ENCODE measurements around the gene PROZ.

The PROZ gene

DNA sequence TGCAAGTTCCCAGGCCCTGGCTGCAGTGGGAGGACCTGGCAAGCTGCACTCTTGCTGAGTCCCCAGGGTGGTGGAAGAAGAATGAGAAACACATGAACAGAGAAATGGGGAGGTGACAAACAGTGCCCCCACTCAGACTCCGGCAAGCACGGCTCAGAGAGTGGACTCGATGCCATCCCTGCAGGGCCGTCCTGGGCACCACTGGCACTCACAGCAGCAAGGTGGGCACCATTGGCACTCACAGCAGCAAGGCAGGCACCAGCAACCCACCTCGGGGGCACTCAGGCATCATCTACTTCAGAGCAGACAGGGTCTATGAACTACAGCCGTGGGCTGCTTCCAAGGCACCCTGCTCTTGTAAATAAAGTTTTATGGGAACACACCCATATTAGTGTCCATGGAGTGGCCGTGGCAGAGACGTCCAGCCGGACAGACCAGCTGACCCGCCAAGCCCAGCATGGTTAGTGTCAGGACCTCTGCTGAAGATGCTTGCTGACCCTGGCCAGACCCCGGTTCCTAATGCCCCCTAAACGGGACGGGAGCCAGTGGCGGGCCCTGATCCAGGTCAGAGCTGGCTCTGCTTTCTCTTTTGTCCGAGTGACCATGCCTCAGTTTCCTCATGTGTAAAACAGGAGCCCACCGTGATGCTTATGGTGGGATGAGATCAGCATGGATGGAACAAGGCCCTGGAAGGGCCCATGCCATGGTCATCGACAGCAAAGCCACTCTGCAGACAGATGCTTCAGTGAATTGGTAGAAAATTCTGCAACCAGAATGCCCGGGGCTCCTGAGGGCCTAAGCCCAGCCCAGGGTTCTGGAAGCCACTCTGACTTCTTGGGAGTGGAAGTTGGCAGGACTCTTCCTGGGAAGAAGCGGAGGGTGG, 37.9 kb upstream of the PROZ start:
- no peak for DNase-seq

DNA sequence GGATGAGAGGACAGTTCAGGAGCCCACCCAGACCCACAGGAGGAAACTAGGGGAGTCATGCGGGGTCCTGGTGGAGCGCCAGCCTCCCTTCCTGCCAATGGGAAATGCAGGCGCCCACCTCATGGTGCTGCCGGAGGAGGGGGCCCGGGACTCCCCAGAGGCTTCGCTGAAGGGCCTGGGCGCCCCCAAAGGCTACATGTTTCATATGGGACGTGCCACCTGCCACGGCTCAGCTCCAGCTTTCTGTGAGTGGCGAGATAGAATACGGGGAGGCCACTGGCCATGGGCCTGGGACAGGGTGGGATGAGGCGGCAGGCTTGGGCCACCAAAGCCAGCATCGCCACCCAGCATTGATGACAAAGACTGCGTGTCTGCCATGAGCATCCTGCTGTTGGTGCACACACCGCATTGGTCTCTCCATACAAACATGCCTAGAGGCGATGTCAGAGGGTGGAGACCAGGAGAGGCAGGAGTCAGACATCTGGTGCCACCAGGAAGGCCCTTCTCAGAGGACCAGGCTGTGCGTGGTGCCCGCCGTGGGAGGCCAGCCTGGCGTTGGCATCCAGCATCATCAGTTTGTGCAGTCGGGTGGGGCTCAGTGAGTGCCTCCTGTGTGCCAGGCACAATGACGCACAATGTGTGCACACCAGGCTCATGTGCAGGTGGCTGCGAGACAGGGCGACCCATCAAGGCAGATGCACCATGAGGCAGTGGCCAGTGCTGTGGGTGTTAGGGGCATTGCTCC, 37.1 kb upstream of the PROZ start:
- no peak for DNase-seq

DNA sequence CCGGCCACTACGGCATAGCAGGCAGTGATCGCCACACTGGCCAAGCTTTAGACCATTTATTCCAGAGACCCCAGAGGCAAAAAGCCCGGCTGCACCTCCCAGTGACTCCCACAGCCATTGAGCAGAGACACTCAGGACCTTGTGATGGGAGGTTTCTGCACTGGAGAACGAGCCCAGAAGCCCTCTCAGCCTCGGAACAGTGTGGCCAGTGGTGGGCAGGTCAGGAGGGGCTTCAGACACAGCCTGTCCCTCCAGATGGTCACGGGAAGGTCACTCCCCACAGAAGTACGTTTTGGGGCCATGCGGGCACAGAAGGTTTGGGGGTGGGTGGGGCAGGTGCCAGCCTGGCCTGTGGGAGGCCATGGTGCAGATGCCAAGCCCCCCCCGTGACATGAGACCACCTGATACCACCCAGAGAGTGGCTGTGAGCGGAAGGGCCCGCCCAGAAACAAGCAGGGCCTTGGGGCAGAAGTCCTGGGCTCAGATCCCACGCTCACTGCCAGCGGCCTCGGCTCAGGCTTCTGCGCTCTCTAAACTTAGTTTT, 36.4 kb upstream of the PROZ start:
- DNase-seq = no peak

DNA sequence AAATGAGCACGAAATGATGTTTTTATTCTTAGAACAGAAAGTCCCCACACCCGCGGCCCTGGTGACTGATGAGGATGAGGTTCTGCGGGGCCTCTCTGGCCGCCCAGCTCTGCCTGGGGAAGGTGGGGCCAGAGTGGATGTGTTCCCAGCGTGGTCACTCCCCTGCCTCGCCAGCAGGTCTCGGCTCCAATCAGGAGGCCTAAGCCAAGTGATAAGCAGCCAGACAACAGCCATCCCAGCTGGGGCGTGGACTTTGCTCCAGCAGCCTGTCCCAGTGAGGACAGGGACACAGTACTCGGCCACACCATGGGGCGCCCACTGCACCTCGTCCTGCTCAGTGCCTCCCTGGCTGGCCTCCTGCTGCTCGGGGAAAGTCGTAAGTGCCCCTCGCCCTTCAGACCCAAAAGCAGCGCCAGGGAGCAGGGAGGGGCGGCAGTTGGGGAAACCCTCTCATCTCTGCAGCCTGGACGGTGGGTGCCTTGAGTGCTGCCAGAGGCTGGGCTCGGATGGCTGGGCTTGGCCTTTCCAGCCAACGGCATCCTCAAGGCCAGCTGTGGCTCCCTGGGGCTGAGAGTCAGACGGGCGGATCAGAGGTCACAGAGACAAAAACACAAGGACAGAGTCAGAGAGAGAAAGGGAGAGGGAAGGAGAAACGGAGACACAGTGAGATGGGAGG, 35.8 kb upstream of the PROZ start, which contains the start of gene F10:
Gene F10 (plus strand): TSS at position 250 of the 676 bp plus-strand sequence. CDS start 57 bp downstream, at position 307.
- DNase-seq = peak; percentile 63 to 86

DNA sequence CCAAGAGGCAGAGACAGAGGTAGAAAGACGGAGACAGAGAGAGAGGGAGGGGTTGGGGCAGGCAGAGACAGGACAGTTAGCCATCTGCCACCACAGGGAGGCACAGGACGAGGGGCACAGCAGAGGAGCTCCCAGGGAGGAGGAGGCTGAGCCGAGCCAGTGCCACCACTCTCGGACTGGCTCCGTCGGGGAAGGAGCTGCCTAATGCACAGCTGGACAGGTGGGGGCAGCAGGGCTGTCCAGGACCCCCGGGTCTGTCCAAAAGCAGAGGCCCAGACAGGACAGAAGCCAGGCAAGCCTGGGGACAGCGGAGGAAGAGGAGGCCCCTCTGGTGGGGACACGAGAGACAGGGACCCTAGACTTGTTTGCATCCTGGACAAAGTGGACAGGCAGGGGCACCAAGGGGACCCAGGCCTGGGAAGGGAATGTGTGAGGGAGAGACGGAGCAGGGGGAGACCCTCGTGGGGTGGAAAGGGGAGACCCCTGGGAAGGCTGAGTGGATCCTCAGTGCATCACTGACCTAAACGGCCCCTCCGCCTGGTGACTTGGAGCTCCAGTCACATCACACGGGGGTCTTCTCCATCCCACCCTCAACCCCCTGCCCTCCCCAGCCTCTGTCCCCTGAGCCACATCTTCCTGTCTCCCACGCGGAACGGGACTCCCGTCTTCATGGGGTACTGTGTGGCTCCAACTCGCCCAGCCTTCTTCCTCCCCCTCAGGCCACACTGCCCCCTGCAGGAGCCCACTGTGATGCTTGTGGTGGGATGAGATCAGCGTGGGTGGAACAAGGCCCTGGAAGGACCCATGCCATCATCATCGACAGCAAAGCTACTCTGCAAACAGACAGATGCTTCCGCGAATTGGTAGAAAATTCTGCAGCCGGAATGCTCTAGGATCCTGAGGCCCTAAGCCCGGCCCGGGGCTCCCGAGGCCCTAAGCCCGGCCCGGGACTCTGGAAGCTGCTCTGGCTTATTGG, 34.9 kb upstream of the PROZ start:
- peak in 1 of 2 experiments; percentile 42 for DNase-seq

DNA sequence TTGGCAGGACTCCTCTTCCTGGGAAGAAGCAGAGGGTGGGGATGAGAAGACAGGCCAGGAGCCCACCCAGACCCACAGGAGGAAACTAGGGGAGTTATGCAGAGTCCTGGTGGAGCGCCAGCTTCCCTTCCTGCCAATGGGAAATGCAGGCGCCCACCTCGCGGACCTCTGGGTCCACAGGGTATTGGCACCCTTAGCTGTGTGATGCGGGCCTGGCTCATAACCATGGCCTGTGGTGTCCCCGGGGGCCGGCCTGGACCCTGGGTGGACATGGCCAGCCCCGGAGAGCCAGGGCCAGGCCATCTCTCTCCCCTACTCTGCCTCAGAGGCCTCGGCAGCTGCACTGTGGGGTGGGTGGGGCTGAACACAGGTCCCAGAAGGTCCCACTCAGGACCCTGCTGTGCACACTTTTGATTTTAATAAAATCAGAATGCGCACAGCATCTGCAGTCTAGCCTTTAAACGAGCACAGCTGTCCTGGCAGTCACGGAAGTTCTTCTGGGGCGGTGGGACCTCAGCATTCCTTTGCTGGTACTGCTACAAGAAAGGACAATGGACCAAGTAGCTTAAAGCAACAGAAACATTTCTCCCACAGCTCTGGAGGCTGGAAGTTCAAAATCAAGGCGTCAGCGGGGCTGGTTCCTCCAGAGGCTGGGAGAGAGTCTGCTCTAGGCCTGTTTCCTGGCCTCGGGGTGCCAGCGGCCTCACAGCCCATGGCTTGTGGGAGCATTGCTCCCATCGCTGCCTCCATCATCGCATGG, 34.1 kb upstream of the PROZ start:
- no peak for DNase-seq

DNA sequence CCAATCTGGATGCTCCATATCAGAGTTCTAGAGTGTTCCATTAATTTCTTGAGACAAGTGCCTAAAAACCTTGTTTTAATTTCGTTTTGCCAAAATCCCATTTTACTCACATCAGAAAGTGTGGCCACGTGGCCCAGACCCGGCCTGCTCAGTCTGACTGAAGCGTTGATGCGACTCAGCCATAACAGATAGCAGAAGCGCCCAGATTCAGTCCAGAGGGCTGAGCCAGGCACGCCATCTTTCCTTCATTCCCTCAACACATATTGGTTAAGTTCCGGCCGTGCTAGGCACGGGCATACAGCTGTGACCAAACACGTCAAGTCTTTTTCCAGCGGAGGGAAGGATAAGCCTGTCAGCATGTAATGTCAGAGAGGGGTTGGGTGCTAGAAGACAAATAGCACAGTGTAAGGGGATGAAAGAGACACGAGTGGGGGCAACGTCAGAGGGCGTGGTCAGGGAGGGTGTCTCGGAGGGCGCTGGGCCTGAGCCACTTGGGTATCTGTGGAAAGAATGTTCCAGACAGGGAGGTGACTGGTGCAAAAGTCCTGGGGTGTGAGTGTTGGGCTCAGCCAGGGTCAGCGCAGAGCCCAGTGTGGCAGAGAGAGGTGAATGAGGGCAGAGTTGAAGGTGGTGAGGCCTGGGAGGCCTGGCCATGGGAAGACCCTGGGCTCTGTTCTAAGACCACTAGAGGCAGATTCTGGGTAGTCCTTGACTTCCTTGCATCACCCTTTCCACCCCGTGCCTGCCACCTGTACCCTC, 32.8 kb upstream of the PROZ start:
- no peak for DNase-seq

DNA sequence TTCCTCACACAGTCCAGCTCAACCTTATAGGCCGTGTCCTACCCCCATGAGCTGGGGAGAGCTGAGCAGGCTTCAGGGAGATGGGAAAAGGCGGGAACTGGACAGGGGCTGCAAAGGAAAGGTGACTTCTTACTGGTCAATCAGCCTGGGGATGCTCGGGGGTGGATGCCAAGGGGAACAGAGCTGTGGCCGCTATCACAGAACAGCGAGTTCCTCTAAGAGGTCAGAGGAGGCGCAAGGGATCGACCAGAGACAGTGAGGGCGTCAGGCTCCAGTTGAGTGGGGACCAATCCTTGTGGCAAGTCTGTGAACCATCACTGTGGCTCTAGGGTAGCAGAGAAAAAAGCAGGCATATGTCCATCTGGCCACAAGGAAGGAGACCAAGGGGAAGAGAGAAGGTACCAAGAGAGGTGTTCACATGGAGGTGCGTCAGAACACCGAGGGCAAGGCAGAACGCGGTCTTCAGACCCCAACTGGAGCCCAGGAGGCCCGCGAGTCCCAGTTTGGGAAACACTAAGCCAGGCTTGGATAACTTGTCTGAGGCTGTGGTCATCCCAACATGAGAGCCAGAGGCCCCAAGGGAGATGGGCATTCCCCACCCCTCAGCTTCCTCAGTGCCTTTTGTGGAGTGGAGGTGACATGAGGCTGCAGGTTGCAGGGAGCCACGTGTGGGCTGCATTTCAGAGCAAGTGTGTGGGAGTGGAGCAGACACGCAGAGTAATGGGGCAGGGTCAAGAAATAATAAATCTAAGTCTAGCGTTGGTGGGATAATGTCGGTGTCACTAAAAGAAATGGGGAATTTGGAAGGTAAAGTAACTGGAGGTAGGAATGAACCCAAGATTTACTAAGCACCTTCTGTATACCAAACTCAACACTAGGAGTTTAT, 31.9 kb upstream of the PROZ start:
- DNase-seq = no peak

DNA sequence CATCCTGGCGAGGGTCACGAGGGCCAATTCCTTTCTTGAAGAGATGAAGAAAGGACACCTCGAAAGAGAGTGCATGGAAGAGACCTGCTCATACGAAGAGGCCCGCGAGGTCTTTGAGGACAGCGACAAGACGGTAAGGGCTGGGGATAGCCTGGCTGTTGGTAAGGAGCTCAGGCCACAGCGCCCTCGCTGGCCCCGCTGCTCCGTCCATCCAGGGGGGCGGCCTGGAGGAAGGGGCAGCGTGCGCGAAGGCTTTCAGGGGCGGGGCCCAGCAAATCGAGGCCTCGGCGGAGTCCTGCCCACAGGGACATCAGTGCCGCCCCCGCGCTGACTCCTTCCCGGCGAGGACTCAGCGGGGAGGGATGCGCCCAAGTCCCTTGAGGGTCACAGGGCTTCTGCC, 29.0 kb upstream of the PROZ start:
- no peak for DNase-seq

DNA sequence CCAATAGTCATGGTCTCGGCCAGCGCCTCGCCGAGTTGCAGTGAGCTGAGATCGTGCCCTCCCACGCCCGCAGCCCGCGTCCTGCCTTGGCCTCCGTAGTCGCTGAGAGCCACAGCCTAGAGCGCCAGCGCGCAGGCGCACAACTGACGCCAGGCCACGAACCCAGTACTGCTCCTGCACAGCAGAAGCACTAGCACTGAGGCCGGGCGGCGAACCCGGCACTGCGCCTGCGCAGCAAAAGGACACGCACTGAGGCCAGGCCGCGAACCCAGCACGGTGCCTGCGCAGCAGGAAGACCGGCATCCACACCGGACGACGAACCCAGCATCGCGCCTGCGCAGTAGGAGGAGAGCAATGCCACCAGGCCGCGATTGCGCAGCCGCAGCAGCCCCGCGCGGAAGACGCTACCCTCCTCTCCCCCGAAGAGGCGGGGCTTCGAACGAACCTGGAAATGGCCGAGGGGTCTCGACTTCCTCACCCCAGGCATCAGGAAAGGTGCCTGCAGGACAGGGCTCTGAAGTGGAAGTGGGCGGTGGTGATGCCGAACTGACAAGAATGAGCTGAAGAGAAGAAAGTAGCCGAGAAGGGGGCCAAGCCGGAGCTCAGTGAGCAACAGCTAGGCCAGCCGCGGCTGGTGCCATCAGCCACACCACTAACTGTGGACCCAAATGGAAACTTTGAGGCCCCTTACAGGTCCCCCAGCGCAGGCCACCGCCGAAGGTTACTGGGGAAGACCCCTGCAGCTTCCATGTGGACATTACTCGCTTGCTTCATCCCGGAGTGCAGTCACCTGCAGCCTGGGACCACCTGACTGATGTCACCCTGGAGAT, 28.3 kb upstream of the PROZ start:
- DNase-seq = no peak

DNA sequence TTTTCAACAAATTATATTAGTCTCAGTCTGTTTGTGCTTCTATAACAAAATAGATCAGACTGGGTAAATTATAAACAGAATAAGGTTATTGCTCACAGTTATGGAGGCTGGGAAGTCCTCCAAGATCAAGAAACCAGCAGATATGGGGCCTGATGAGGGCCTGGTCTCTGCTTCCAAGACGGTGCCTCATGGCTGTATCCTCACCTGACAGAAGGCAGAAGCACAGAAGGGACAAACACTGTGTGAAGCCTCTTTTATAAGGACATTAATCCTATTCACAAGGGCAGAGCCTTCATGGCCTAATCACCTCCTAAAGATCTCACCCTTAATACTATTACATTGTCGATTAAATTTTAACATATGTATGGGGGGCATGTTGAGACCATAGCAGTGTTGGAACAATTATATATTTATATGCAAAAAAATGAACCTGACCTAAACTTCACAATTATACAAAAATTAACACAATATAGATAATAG, 23.1 kb upstream of the PROZ start:
- no peak for DNase-seq

DNA sequence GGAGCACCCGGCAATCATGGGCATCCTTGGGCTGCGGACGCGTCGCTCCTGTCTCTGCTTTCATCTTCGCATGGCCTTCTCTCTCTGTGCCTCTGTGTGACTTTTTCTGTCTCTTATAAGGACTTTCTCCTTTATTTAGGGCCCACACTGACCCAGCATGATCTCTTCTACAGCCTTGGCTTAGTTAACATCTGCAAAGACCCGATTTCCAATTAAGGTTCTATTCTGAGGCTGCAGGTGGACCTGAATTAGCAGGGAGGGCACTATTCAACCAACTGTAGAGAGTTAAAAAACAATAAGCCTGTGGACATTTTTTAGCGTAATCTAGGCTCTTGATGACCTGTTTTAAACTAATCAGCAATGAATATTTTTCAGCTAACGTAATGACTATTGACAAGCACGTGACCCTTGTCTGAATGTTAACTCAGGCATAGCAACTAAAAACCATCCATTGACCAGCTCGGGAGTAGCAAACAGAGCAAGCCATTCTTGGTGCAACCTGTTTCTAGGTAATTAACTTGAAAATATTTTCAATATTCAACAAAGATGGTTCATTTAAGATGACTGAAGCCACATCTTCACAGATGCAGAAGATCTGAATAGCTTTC, 20.7 kb upstream of the PROZ start:
- no peak for DNase-seq

DNA sequence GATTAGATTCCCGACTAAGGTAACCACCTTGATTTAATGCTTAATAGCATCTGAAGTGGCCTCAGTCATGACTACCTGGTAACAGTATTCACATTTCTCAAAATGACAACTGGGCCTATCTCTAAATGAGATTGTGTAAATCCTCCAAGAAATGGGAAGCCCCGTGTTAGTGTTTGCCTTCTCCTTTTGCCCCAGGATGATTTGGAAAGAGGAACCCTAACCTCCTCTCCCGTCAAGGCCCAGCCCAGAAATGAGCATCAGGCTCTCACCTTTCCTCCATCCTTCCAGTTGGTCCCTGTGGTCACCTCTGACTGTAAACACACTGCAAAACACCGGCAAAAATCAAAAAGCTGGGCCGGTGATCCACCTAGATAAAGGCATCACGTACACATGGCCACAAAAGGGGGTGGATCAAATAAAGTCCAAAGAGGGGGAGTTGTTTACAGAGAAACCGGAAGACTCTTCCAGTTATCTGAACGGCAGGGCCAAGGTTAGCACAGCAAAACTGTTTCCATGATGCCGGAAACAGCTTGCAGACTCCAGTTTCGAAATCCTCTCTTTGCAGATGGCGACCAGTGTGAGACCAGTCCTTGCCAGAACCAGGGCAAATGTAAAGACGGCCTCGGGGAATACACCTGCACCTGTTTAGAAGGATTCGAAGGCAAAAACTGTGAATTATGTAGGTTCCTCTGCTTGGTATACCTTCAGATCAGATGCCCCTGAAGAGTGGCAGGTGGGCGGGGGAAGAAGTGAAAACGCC, 19.5 kb upstream of the PROZ start:
- DNase-seq = no peak

DNA sequence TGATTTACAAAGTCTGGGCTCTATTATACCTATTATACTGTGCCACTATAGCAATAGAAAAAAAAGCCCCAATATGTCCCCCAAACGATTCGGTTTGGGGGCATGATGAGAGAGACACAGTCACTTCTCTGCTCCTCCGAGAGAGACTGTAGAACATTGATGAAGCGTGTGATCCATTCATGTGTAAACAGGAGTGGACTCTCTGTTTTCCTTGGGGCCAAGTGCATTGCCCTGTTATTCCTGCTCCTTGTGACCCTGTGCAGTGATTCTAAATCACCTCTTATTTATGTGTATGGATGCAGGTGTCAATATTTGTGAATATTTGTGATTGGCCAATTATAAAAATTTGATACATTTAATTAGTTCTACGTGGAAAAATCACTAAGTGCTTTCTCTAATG, 18.9 kb upstream of the PROZ start:
- DNase-seq = no peak

DNA sequence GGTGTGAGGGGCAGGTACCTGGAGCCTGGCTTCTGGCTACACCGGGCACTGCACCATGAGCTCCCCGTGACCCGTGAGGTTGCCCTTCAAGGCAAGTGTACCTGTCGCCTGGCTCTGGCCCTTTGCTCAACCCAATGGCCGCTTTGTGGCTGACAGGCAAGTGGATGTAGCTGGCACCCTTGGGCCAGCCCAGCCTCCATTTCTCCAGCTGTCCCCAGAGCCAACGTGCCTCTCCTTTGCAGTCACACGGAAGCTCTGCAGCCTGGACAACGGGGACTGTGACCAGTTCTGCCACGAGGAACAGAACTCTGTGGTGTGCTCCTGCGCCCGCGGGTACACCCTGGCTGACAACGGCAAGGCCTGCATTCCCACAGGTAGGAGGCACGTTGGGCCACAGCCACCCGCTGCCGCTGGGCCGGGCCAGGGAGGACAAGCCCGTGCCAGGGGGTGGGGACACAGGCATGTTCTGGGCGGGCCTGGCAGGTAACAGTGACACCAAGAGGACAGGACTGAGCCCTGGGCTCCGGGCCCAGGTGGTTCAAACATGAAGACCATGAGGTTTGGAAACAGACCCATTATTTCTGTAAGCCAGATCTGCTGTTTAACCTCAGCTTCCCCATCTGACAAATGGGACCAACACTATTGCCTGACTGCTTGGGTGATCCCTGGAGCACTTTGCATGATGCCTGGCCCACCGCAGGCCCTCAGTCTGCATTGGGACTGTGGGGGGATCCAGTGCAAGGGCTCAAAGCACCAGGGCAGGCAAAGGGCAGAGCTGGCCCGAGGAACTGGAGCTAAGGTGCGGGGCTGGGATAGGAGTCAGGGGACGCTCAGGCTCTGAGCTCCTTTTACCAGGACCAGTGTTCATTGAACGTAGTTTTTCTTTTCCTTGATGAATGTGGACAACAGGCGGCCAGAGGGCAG, 17.5 kb upstream of the PROZ start:
- DNase-seq = no peak

DNA sequence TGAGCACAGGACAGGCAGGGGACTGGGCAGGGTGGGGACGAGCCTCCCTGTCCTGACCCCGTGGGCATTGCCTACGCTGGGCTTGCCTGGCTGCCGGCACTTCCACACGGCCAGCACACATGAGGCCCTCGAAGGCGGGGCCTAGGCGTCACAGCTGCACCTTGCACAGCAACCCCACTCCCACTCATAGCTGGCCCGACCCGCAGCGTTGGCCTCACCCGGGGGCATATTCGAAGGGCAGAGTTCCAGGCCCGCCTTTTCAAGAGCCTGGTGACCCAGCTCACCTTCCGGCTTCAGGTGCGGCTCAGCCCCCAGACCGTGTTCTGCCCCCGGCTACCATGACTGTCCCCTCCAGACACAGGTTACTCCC, 16.9 kb upstream of the PROZ start:
- DNase-seq = no peak
